ENCODE results near the gene MORC2.

DNA sequence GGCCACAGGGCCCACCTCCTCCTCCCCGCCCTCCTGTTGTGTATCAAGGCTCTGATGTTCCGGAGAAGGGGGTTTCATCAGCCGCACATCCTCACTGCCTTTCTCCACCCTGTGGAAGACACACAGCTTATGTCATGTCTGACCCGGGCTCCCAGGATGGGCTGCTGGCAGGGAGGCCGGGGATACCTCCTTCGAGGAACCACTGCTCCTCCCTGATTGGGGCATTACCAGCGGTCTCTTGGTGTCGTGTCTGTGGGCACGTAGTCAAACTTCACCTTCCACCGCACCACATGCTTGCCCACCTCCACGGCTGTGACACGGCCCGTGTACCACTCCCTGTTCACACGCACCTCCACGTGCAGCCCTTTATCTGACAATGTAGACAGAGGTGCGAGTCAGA lies 35.9 kb downstream of the MORC2 start:
- TF ChIP-seq CEBPG (CRISPR knock-in tag; IDR thresholded peaks at IDR 0.05): no peak
- no peak for TF ChIP-seq RARA (CRISPR knock-in tag; IDR thresholded peaks at IDR 0.05)
- TF ChIP-seq POLR2AphosphoS5 (IDR thresholded peaks at IDR 0.05; ENCODE audit: low read depth, low read length): no peak
- TF ChIP-seq MAZ (IDR thresholded peaks at IDR 0.05; ENCODE audit: borderline replicate concordance, low read depth, low read length): no peak
- no peak for TF ChIP-seq MAZ (CRISPR knock-in tag; IDR thresholded peaks at IDR 0.05; ENCODE audit: low read depth)
- TF ChIP-seq ZNF629 (CRISPR knock-in tag; conservative IDR thresholded peaks at IDR 0.05): no peak
- no peak for TF ChIP-seq ZNF274 (CRISPR knock-in tag; IDR thresholded peaks at IDR 0.05)
- no peak for TF ChIP-seq ZZZ3 (CRISPR knock-in tag; IDR thresholded peaks at IDR 0.05; ENCODE audit: borderline replicate concordance)
- TF ChIP-seq, protein P1, sequence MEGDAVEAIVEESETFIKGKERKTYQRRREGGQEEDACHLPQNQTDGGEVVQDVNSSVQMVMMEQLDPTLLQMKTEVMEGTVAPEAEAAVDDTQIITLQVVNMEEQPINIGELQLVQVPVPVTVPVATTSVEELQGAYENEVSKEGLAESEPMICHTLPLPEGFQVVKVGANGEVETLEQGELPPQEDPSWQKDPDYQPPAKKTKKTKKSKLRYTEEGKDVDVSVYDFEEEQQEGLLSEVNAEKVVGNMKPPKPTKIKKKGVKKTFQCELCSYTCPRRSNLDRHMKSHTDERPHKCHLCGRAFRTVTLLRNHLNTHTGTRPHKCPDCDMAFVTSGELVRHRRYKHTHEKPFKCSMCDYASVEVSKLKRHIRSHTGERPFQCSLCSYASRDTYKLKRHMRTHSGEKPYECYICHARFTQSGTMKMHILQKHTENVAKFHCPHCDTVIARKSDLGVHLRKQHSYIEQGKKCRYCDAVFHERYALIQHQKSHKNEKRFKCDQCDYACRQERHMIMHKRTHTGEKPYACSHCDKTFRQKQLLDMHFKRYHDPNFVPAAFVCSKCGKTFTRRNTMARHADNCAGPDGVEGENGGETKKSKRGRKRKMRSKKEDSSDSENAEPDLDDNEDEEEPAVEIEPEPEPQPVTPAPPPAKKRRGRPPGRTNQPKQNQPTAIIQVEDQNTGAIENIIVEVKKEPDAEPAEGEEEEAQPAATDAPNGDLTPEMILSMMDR (CRISPR knock-in tag; IDR thresholded peaks at IDR 0.05): no peak

Data from HepG2 (cell line).